Right cardiac atrium (tissue), 5 donors: ENCODE data around the gene SETD3. TPM values are rescaled to one million over a fixed set of nuclear protein-coding genes. Genes with fewer than 3 reads are reported as not detected.
"Not testable (repeated sequence)": the region's sequence is repeated elsewhere in the genome, so short reads cannot be mapped to it uniquely, and the experiment has no call there.

Experiments used
- ATAC-seq, 2 donors: fragments of 200-7000 bp; cut with Tn5 transposase; one replicate each; pipeline versions ENCODE4 v1.8.0 to v1.9.1; 2020; ENCODE audit warnings: moderate library complexity in 2 of 2, mild to moderate bottlenecking in 1 of 2
- DNase-seq, 3 donors: peaks; one replicate each; pipeline ENCODE4 v3.0.0-alpha.2; 2020
- H3K27ac ChIP-seq: one replicate; pipeline ENCODE4 v1.5.1; 2013; ENCODE audit warnings: mild to moderate bottlenecking, low read length, control low read depth, moderate library complexity
- H3K27me3 ChIP-seq: one replicate; pipeline ENCODE4 v1.6.1; 2013; ENCODE audit not compliant: control insufficient read depth, insufficient read depth
- H3K4me1 ChIP-seq: one replicate; pipeline ENCODE4 v1.6.1; 2013; ENCODE audit warnings: low read length; ENCODE audit not compliant: control insufficient read depth, insufficient read depth
- H3K4me3 ChIP-seq: one replicate; pipeline ENCODE4 v1.5.1; 2013; ENCODE audit warnings: low read length, control low read depth
- H3K9me3 ChIP-seq: one replicate; pipeline ENCODE4 v1.6.1; 2013; ENCODE audit warnings: low read length; ENCODE audit not compliant: control insufficient read depth
- WGBS: extraction: QIAGEN DNeasy Blood & Tissue Kit; methylation state at CpG from one replicate; pipeline ENCODE4 v1.1.7; 2013; 5-methylcytosine and 5-hydroxymethylcytosine counted together
- intact Hi-C, 4 donors: fragments of 100-400 bp; cut with DNase I; formaldehyde crosslinking; loops; one replicate each; pipeline versions ENCODE4 v1.11.0 to v1.14.0; 2022 to 2023
- polyA plus RNA-seq: library from polyadenylated mRNA; stranded (reverse); fragments of 200-250 nt; gene quantifications from one replicate; pipeline ENCODE4 v1.2.3, GENCODE V29; 2013
- total RNA-seq, 4 donors: library from RNA; stranded (reverse); fragmentation: NEBNext Ultra II Directional; extraction: Animal tissue kit (Norgen Biotek cat#: 25700); gene quantifications; one replicate each; pipeline ENCODE4 v1.2.1, GENCODE V29; 2021
- donor health status: healthy with polysubstance abuse.
- donor health status: DM: no; HTN: yes; CAD: no.
- donor health status: DM: no; HTN: no; CAD: no.
- donor health status: DM: no; HTN: yes; CAD: no; lungs with severe emphysema.
- donor health status: DM: yes; HTN: yes; CAD: no.

Gene SETD3
- total and polyA plus RNA-seq, 5 donors = 65.4 to 127 (median 106) TPM

GRCh38 chr14:99351166-99352007, 129.3 kb downstream of the SETD3 start:
- 63% methylated on average over 14 of the region's 14 CpGs for WGBS
- no peak for DNase-seq

GRCh38 chr14:99350751-99351150, 129.9 kb downstream of the SETD3 start:
- DNase-seq (no peak), ATAC-seq (no peak)
- Histone ChIP-seq H3K4me3 (no peak overlapping the region), H3K27me3 (no peaks in the 10 kb centered on the region), H3K27ac (no peak overlapping the region), H3K4me1 (no peaks in the 10 kb centered on the region), H3K9me3 (no peaks in the 10 kb centered on the region)
- 83% methylated on average over 12 of the region's 12 CpGs for WGBS
- intact Hi-C loops = no loop called here

More at GRCh38 chr14:99351166-99352007, 129.3 kb downstream of the SETD3 start:
- Histone ChIP-seq H3K9me3 (no peaks in the 10 kb centered on the region), H3K4me3 (no peak overlapping the region), H3K27ac (no peak overlapping the region), H3K4me1 (no peaks in the 10 kb centered on the region), H3K27me3 (no peaks in the 10 kb centered on the region)
- intact Hi-C loops = no loop called here
- no peak for ATAC-seq

- ATAC-seq (no peak), DNase-seq (no peak)
- WGBS = 84% methylated on average over 13 of the region's 13 CpGs
- Histone ChIP-seq H3K4me1 (no peaks in the 10 kb centered on the region), H3K9me3 (no peaks in the 10 kb centered on the region), H3K27me3 (no peaks in the 10 kb centered on the region), H3K27ac (no peak overlapping the region), H3K4me3 (no peak overlapping the region)
- intact Hi-C loops = no loop called here
These were observed 130.8 kb downstream of the SETD3 start for GRCh38 chr14:99349721-99350495.

GRCh38 chr14:99348816-99349614, 131.6 kb downstream of the SETD3 start:
- intact Hi-C loops = no loop called here
- Histone ChIP-seq H3K27ac (no peak overlapping the region), H3K9me3 (no peaks in the 10 kb centered on the region), H3K27me3 (no peaks in the 10 kb centered on the region), H3K4me1 (no peaks in the 10 kb centered on the region), H3K4me3 (no peak overlapping the region)
- ATAC-seq (no peak), DNase-seq (no peak)
- 85% methylated on average over 18 of the region's 18 CpGs for WGBS

GRCh38 chr14:99348231-99348630, 132.4 kb downstream of the SETD3 start:
- ATAC-seq = not testable (repeated sequence)

More at GRCh38 chr14:99348231-99348630, 132.4 kb downstream of the SETD3 start:
- H3K4me3 ChIP-seq, DNase-seq, H3K4me1 ChIP-seq, H3K27ac ChIP-seq, H3K9me3 ChIP-seq, intact Hi-C loops, H3K27me3 ChIP-seq: not testable (repeated sequence)
- WGBS = 93% methylated on average over 31 of the region's 31 CpGs

Other genes with a start within 250 kb of the SETD3 start
- under 1 TPM; 0.08 to 0.63 (median 0.23) TPM for gene BCL11B, start 208.7 kb downstream of the SETD3 start, total RNA-seq
- 0.05 TPM for gene BCL11B, start 208.7 kb downstream of the SETD3 start, polyA plus RNA-seq
- 10 to 100 TPM; 30.0 to 36.5 (median 31.4) TPM for gene CCNK, start 550 bp upstream of the SETD3 start, total RNA-seq
- gene CCNK, start 550 bp upstream of the SETD3 start, polyA plus RNA-seq = 12.2 TPM
- 10 to 100 TPM; 21.0 to 23.3 (median 22.0) TPM for gene CCDC85C, start 123.3 kb upstream of the SETD3 start, total RNA-seq
- 31.5 TPM for gene CCDC85C, start 123.3 kb upstream of the SETD3 start, polyA plus RNA-seq
- gene HHIPL1, start 164.3 kb upstream of the SETD3 start, total RNA-seq = 1 to 10 TPM; 1.9 to 3.4 (median 2.5) TPM
- 0.75 TPM for gene HHIPL1, start 164.3 kb upstream of the SETD3 start, polyA plus RNA-seq
- gene CYP46A1, start 203.4 kb upstream of the SETD3 start, total RNA-seq = 1 to 10 TPM; 5.7 to 9.2 (median 7.9) TPM
- gene CYP46A1, start 203.4 kb upstream of the SETD3 start, polyA plus RNA-seq = 5.8 TPM